ENCODE results near the gene PALMD. TPM values are rescaled to one million over a fixed set of nuclear protein-coding genes. Genes with fewer than 3 reads are reported as not detected.

The PALMD gene
- polyA plus RNA-seq, 1 of the 3 experiments (the other 2 are of a cell fraction): 1.8 TPM

DNA sequence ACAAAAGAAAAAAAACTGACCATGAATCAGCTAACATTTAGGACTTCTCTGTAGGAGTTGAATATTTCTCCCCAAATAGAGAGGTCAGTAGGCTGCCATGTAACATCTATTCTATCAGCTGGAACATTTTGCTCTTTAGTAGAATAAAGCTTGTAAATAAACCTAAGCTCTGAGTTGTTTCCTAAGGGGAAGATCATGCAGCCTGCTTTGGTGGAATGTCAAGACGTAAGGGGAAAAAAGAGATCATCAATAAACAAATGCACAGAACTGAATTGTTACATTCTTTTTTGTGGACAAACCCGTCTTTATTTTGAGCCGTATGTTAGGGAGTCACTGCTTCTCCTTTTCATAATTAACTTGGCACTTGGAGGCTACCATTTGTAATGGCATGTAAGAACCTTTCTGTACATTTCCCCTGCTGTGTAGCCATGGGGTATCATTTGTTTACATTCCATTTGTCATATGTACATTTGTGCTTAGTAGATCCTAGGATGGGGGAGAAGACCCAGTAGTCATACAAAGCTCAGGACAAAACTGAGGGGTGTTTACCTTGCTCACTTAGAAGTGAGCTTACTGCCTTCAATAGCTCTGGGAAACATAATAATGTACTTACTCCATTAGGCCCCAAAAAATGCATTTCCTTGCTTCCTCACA lies 10.8 kb upstream of the PALMD start:
- TF ChIP-seq TEAD4 (IDR thresholded peaks at IDR 0.05; ENCODE audit: borderline replicate concordance, insufficient read depth): no peak
- Histone ChIP-seq H3K27me3 (ENCODE audit: insufficient read depth) (no peaks in the 10 kb centered on the region), H3K79me2 (ENCODE audit: insufficient read depth) (no peaks in the 10 kb centered on the region), H3K4me3 (ENCODE audit: low read depth in 2 of 2, low read length in 1 of 2) (no peak overlapping the region), H3K4me1 (ENCODE audit: control insufficient read depth in 1 of 2, insufficient read depth in 2 of 2, low read depth in 1 of 2, low read length in 1 of 2) (no peaks in the 10 kb centered on the region), H3K4me2 (no peak overlapping the region), H3K9ac (no peak overlapping the region), H3K9me3 (no peaks in the 10 kb centered on the region), H3F3A (replicated peaks; ENCODE audit: insufficient read depth) (no peaks in the 10 kb centered on the region), H4K20me1 (ENCODE audit: insufficient read depth) (no peaks in the 10 kb centered on the region), H3K9me2 (no peaks in the 10 kb centered on the region), H3K27ac (ENCODE audit: low read depth in 2 of 2, low read length in 1 of 2) (no peak overlapping the region), H3K36me3 (replicated peaks in 1 of 2; ENCODE audit: control insufficient read depth in 1 of 2, insufficient read depth in 2 of 2, low read length in 1 of 2) (no peaks in the 10 kb centered on the region), H2AFZ (ENCODE audit: low read depth) (no peak overlapping the region)
- ChIA-PET CTCF (interaction anchor here (1.2 kb wide), 1 partner anchor 28 kb away, joined by 3 read pairs; no protein-coding TSS in a partner anchor), POLR2A (no interaction called here)
- WGBS (ENCODE audit: low lambda C conversion rate): 91% methylated on average over 3 of the region's 3 CpGs
- DNase-seq: no peak

DNA sequence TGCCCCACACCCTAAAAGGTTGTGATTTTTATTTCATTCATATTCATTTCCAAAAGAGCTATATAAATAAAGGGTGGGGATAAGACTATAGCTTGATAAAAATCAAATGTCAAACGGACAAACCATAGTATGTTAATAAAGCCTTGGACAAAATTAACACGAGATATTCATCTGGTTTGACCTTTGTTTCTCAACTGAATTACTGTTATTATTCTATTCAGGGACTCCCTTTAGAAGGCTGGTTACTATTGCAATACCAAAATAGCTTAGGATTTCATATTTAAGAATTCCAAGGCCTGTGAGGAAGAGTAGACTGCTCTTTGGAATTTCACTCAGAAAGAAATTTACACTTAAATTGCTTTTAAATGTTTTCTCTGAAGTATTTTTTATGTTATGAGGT lies 10.2 kb upstream of the PALMD start:
- POLR2A ChIA-PET: no interaction called here

More for the DNA sequence above, 10.2 kb upstream of the PALMD start:
- H2AFZ ChIP-seq (ENCODE audit: low read depth): no peak overlapping the region
- 81% methylated on average over 2 of the region's 2 CpGs for WGBS (ENCODE audit: low lambda C conversion rate)
- TF ChIP-seq RFX5 (IDR thresholded peaks at IDR 0.05; ENCODE audit: low read length): no peak
- TF ChIP-seq, protein P1, sequence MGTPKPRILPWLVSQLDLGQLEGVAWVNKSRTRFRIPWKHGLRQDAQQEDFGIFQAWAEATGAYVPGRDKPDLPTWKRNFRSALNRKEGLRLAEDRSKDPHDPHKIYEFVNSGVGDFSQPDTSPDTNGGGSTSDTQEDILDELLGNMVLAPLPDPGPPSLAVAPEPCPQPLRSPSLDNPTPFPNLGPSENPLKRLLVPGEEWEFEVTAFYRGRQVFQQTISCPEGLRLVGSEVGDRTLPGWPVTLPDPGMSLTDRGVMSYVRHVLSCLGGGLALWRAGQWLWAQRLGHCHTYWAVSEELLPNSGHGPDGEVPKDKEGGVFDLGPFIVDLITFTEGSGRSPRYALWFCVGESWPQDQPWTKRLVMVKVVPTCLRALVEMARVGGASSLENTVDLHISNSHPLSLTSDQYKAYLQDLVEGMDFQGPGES (IDR thresholded peaks at IDR 0.05; ENCODE audit: low read depth, low read length): no peak
- TF ChIP-seq YY1 (IDR thresholded peaks at IDR 0.05; ENCODE audit: low read depth): no peak
- TF ChIP-seq TCF12 (IDR thresholded peaks at IDR 0.05): no peak
- no peak for TF ChIP-seq MXI1 (IDR thresholded peaks at IDR 0.05; ENCODE audit: low read depth, low read length)
- TF ChIP-seq RCOR1 (IDR thresholded peaks at IDR 0.05; ENCODE audit: low read length): no peak
- no peak for TF ChIP-seq EP300 (IDR thresholded peaks at IDR 0.05; ENCODE audit: borderline replicate concordance in 1 of 2, low read depth in 1 of 2, low read length in 1 of 2)
- TF ChIP-seq, protein P2, sequence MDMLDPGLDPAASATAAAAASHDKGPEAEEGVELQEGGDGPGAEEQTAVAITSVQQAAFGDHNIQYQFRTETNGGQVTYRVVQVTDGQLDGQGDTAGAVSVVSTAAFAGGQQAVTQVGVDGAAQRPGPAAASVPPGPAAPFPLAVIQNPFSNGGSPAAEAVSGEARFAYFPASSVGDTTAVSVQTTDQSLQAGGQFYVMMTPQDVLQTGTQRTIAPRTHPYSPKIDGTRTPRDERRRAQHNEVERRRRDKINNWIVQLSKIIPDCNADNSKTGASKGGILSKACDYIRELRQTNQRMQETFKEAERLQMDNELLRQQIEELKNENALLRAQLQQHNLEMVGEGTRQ (IDR thresholded peaks at IDR 0.05; ENCODE audit: borderline replicate concordance, low read depth, low read length): no peak
- no peak for TF ChIP-seq RAD21 (IDR thresholded peaks at IDR 0.05; ENCODE audit: low read length)
- TF ChIP-seq NRF1 (IDR thresholded peaks at IDR 0.05; ENCODE audit: low read depth, low read length): no peak
- TF ChIP-seq TEAD4 (IDR thresholded peaks at IDR 0.05; ENCODE audit: borderline replicate concordance, insufficient read depth): no peak
- TF ChIP-seq, protein P3, sequence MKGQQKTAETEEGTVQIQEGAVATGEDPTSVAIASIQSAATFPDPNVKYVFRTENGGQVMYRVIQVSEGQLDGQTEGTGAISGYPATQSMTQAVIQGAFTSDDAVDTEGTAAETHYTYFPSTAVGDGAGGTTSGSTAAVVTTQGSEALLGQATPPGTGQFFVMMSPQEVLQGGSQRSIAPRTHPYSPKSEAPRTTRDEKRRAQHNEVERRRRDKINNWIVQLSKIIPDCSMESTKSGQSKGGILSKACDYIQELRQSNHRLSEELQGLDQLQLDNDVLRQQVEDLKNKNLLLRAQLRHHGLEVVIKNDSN (IDR thresholded peaks at IDR 0.05; ENCODE audit: borderline replicate concordance, low read depth): no peak
- no peak for TF ChIP-seq RXRA (IDR thresholded peaks at IDR 0.05; ENCODE audit: borderline replicate concordance, low read depth)
- TF ChIP-seq, protein P4, sequence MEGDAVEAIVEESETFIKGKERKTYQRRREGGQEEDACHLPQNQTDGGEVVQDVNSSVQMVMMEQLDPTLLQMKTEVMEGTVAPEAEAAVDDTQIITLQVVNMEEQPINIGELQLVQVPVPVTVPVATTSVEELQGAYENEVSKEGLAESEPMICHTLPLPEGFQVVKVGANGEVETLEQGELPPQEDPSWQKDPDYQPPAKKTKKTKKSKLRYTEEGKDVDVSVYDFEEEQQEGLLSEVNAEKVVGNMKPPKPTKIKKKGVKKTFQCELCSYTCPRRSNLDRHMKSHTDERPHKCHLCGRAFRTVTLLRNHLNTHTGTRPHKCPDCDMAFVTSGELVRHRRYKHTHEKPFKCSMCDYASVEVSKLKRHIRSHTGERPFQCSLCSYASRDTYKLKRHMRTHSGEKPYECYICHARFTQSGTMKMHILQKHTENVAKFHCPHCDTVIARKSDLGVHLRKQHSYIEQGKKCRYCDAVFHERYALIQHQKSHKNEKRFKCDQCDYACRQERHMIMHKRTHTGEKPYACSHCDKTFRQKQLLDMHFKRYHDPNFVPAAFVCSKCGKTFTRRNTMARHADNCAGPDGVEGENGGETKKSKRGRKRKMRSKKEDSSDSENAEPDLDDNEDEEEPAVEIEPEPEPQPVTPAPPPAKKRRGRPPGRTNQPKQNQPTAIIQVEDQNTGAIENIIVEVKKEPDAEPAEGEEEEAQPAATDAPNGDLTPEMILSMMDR (IDR thresholded peaks at IDR 0.05): no peak
- TF ChIP-seq, protein P5, sequence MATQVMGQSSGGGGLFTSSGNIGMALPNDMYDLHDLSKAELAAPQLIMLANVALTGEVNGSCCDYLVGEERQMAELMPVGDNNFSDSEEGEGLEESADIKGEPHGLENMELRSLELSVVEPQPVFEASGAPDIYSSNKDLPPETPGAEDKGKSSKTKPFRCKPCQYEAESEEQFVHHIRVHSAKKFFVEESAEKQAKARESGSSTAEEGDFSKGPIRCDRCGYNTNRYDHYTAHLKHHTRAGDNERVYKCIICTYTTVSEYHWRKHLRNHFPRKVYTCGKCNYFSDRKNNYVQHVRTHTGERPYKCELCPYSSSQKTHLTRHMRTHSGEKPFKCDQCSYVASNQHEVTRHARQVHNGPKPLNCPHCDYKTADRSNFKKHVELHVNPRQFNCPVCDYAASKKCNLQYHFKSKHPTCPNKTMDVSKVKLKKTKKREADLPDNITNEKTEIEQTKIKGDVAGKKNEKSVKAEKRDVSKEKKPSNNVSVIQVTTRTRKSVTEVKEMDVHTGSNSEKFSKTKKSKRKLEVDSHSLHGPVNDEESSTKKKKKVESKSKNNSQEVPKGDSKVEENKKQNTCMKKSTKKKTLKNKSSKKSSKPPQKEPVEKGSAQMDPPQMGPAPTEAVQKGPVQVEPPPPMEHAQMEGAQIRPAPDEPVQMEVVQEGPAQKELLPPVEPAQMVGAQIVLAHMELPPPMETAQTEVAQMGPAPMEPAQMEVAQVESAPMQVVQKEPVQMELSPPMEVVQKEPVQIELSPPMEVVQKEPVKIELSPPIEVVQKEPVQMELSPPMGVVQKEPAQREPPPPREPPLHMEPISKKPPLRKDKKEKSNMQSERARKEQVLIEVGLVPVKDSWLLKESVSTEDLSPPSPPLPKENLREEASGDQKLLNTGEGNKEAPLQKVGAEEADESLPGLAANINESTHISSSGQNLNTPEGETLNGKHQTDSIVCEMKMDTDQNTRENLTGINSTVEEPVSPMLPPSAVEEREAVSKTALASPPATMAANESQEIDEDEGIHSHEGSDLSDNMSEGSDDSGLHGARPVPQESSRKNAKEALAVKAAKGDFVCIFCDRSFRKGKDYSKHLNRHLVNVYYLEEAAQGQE (IDR thresholded peaks at IDR 0.05; ENCODE audit: low read depth, low read length): no peak
- TF ChIP-seq SIN3A (IDR thresholded peaks at IDR 0.05; ENCODE audit: borderline replicate concordance, low read depth, low read length): no peak
- no peak for DNase-seq
- H4K20me1 ChIP-seq (ENCODE audit: insufficient read depth): no peaks in the 10 kb centered on the region
- H3K4me2 ChIP-seq: no peak overlapping the region
- H3K4me3 ChIP-seq (ENCODE audit: low read depth in 2 of 2, low read length in 1 of 2): no peak overlapping the region
- H3K79me2 ChIP-seq (ENCODE audit: insufficient read depth): no peaks in the 10 kb centered on the region
- H3K27ac ChIP-seq (ENCODE audit: low read depth in 2 of 2, low read length in 1 of 2): no peak overlapping the region
- H3K9ac ChIP-seq: no peak overlapping the region
- no peaks in the 10 kb centered on the region for H3K36me3 ChIP-seq (replicated peaks in 1 of 2; ENCODE audit: control insufficient read depth in 1 of 2, insufficient read depth in 2 of 2, low read length in 1 of 2)
- H3K4me1 ChIP-seq (ENCODE audit: control insufficient read depth in 1 of 2, insufficient read depth in 2 of 2, low read depth in 1 of 2, low read length in 1 of 2): no peaks in the 10 kb centered on the region
- no peaks in the 10 kb centered on the region for H3K9me2 ChIP-seq
- no peaks in the 10 kb centered on the region for H3K27me3 ChIP-seq (ENCODE audit: insufficient read depth)
- no peaks in the 10 kb centered on the region for H3K9me3 ChIP-seq
- CTCF ChIA-PET: interaction anchor here (1.2 kb wide), 1 partner anchor 27 kb away, joined by 3 read pairs; no protein-coding TSS in a partner anchor
- no peaks in the 10 kb centered on the region for H3F3A ChIP-seq (replicated peaks; ENCODE audit: insufficient read depth)
